ENCODE results near the gene UBL7.

DNA sequence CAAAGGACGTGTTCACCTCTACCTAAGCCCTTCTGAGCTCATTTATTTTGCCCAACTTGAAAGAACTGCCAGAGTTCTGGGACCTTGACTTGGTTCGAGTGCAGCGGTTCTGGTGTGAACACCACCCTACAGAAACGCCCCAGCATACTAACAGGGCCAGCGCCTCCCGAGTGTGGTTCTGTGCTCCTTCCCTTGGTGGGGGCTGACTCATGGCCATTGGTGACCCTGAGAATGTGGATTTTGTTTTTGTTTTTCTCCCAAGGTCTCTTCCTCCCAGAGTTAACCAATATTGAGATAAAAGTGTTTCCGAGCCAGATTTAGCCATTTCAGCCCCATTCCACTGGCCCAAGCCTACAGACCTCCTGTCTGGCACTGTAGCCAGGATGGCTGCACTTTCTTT lies 55.1 kb downstream of the UBL7 start:
- TF ChIP-seq, protein P1, sequence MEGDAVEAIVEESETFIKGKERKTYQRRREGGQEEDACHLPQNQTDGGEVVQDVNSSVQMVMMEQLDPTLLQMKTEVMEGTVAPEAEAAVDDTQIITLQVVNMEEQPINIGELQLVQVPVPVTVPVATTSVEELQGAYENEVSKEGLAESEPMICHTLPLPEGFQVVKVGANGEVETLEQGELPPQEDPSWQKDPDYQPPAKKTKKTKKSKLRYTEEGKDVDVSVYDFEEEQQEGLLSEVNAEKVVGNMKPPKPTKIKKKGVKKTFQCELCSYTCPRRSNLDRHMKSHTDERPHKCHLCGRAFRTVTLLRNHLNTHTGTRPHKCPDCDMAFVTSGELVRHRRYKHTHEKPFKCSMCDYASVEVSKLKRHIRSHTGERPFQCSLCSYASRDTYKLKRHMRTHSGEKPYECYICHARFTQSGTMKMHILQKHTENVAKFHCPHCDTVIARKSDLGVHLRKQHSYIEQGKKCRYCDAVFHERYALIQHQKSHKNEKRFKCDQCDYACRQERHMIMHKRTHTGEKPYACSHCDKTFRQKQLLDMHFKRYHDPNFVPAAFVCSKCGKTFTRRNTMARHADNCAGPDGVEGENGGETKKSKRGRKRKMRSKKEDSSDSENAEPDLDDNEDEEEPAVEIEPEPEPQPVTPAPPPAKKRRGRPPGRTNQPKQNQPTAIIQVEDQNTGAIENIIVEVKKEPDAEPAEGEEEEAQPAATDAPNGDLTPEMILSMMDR (IDR thresholded peaks at IDR 0.05; ENCODE audit: low read depth, low read length), result no peak
- no peak for TF ChIP-seq EZH2phosphoT487 (IDR thresholded peaks at IDR 0.05; ENCODE audit: low read depth)
